Spleen (tissue), 7 donors: ENCODE data around the gene METTL9.

ENCODE experiments used
- CTCF ChIP-seq, 11 experiments: fragments of 200-600 bp in 7 of 11; fragments of 450-650 bp in 4 of 11; sonication (generic) in 4 of 11; IDR thresholded peaks in 8 of 11; conservative IDR thresholded peaks in 3 of 11; 1 replicate in 7 of 11; 2 replicates in 4 of 11; pipeline versions ENCODE4 v1.4.0 to v1.8.0; 2016 to 2021; ENCODE audit warnings: antibody characterized with exemption in 11 of 11, inconsistent platforms in 4 of 11, mild to moderate bottlenecking in 1 of 11
- POLR2A ChIP-seq, 3 donors: fragments of 450-650 bp; IDR thresholded peaks; one replicate each; pipeline ENCODE4 v1.5.1; 2017; ENCODE audit warnings: antibody characterized with exemption in 3 of 3, mild to moderate bottlenecking in 1 of 3
- POLR2AphosphoS5 ChIP-seq, 3 donors: sonication (generic); formaldehyde crosslinking; IDR thresholded peaks; one replicate each; pipeline ENCODE4 v1.5.1; 2017; ENCODE audit warnings: antibody characterized with exemption in 3 of 3
- donor health status: DM: no; HTN: no; CAD: no; lungs with moderate emphysema.
- donor health status: DM: no; HTN: no; CAD: no.
- donor health status: DM: no; HTN: no; CAD: no.

DNA sequence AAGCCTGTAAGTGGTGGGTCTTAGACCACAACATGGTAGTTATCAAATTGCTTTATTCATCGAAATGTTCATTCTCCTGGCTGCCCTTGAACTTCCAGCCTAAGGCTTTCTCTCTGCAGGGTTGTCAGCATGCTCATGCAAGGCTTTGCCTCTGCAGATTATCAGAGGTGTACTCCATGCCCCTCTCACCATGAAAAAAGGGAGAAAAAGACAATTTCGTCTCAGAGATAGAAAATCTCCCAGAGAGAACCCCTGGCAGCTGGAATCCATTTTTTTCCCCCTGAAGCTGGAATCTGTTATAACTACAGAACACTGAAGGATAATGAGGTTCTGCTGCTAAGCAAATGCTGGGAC, 33.9 kb upstream of the METTL9 start:
- no peak for TF ChIP-seq POLR2A (IDR thresholded peaks at IDR 0.05)
- no peak for TF ChIP-seq CTCF (IDR thresholded peaks at IDR 0.05 in 8 of 11, conservative IDR thresholded peaks at IDR 0.05 in 3 of 11)
- TF ChIP-seq POLR2AphosphoS5 (IDR thresholded peaks at IDR 0.05), result no peak
